ENCODE measurements around the gene LGALS9. TPM values are rescaled to one million over a fixed set of nuclear protein-coding genes. Genes with fewer than 3 reads are reported as not detected.

LGALS9 gene
- polyA plus RNA-seq: 30.0 TPM
- long read RNA-seq, donor 1, partial matches to known transcripts: 0 of 2 reads
- long read RNA-seq, donor 1, other reads (novel, unspliced or antisense): 0 of 2 reads
- long read RNA-seq, donor 2, transcript LGALS9-201 (10 exons, 3,018 nt): major isoform, 5 of 11 reads
- long read RNA-seq, donor 2, partial matches to known transcripts: 0 of 11 reads
- long read RNA-seq, donor 2, other reads (novel, unspliced or antisense): 0 of 11 reads
- long read RNA-seq, donor 3: 0 reads
- long read RNA-seq, donor 4, partial matches to known transcripts: 0 of 1 reads
- long read RNA-seq, donor 4, other reads (novel, unspliced or antisense): 0 of 1 reads
- long read RNA-seq, donor 5, transcript LGALS9-203 (11 exons, 3,114 nt): major isoform, 7 of 10 reads
- long read RNA-seq, donor 5, partial matches to known transcripts: 0 of 10 reads
- long read RNA-seq, donor 5, other reads (novel, unspliced or antisense): 0 of 10 reads
- long read RNA-seq, donor 6, partial matches to known transcripts: 0 of 3 reads
- long read RNA-seq, donor 6, other reads (novel, unspliced or antisense): 0 of 3 reads
- long read RNA-seq, donor 7, partial matches to known transcripts: 10 of 18 reads
- long read RNA-seq, donor 7, other reads (novel, unspliced or antisense): 0 of 18 reads
- long read RNA-seq, donor 8, transcript LGALS9-201 (10 exons, 3,018 nt): major isoform, 5 of 13 reads
- long read RNA-seq, donor 8, transcript LGALS9-203 (11 exons, 3,114 nt): major isoform, 5 of 13 reads
- long read RNA-seq, donor 8, partial matches to known transcripts: 0 of 13 reads
- long read RNA-seq, donor 8, other reads (novel, unspliced or antisense): 0 of 13 reads
- long read RNA-seq, donor 9, partial matches to known transcripts: 0 of 1 reads
- long read RNA-seq, donor 9, other reads (novel, unspliced or antisense): 0 of 1 reads
- long read RNA-seq, donor 10, partial matches to known transcripts: 0 of 6 reads
- long read RNA-seq, donor 10, other reads (novel, unspliced or antisense): 0 of 6 reads
- long read RNA-seq, donor 11, partial matches to known transcripts: 9 of 14 reads
- long read RNA-seq, donor 11, other reads (novel, unspliced or antisense): 0 of 14 reads

DNA sequence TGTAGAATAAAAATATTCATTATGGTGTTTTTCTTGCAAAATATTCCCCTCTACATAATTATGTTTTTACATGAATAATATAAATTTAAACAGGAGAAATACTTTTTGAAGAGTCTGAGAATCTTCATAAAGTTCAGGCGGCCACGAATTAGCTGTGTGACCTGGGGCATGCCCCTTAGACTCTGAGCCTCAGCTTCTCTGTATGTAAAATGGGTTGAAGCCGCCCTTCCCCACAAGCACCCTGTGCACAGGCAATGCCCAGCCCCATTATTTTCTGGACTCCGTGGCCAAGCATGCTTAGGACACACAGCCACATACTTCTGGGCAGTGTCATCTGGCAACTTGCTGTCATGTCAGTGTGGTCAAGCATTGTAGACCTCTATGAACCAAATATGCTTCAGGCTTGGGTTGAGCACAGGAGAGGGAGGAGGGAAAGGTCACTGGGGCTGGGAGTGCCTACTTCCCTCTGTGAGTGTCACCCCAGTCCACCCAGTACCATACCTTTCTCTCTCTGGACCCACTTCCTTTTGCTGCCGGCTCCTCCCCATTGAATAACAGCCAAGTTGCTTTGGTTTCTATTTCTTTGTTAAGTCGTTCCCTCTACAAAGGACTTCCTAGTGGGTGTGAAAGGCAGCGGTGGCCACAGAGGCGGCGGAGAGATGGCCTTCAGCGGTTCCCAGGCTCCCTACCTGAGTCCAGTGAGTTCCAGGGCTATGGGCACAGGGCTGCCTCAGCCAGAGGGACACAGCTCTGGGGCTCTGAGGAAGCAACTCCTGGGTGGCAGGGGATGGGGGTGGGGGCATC is at the start of gene LGALS9:
LGALS9 (plus strand) TSS at position 582 of the 804 bp plus-strand sequence; CDS start at position 660, 78 bp downstream.
- no peaks in the 10 kb centered on the region for H3K9me3 ChIP-seq (ENCODE audit: control insufficient read depth, low read depth, low read length)
- peak in 1 of 2 donors; percentile 43 for DNase-seq
- peaks cover 10% of the 10 kb centered on the region for H3K36me3 ChIP-seq (ENCODE audit: control insufficient read depth, insufficient read depth, low read length)
- no peak within 1 kb of the TSS for H3K27ac ChIP-seq (ENCODE audit: low read length)
- WGBS (ENCODE audit: insufficient coverage, low lambda C conversion rate): no CpG with 5 or more reads among the region's 10 CpGs
- peak within 1 kb of the TSS; percentile 7 for H3K4me3 ChIP-seq (ENCODE audit: low read length)
- no peaks in the 10 kb centered on the region for H3K27me3 ChIP-seq (ENCODE audit: control insufficient read depth, insufficient read depth, low read length)
- no peaks in the 10 kb centered on the region for H3K4me1 ChIP-seq (ENCODE audit: control insufficient read depth, insufficient read depth, low read length)

DNA sequence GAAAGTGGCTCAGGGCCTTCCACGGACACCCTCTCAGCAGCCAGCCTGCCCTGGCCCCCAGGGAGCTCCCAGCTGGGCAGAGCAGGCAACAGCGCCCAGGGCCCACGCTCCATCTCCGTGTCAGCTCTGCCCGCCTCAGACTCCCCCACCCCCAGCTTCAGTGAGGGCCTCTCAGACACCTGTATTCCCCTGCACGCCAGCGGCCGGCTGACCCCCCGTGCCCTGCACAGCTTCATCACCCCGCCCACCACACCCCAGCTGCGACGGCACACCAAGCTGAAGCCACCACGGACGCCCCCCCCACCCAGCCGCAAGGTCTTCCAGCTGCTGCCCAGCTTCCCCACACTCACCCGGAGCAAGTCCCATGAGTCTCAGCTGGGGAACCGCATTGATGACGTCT is 48.3 kb upstream of the LGALS9 start:
- Histone ChIP-seq H3K9me3 (ENCODE audit: control insufficient read depth, low read depth, low read length) (no peaks in the 10 kb centered on the region), H3K4me1 (ENCODE audit: control insufficient read depth, insufficient read depth, low read length) (peaks cover 47% of the 10 kb centered on the region), H3K36me3 (ENCODE audit: control insufficient read depth, insufficient read depth, low read length) (peaks cover 38% of the 10 kb centered on the region), H3K4me3 (ENCODE audit: low read length) (no peak overlapping the region), H3K27ac (ENCODE audit: low read length) (no peak overlapping the region), H3K27me3 (ENCODE audit: control insufficient read depth, insufficient read depth, low read length) (no peaks in the 10 kb centered on the region)
- no CpG with 5 or more reads among the region's 18 CpGs for WGBS (ENCODE audit: insufficient coverage, low lambda C conversion rate)
- DNase-seq: no peak

- Histone ChIP-seq H3K27ac (ENCODE audit: low read length) (peak overlapping the region; percentile 39), H3K36me3 (ENCODE audit: control insufficient read depth, insufficient read depth, low read length) (peaks cover 52% of the 10 kb centered on the region), H3K9me3 (ENCODE audit: control insufficient read depth, low read depth, low read length) (no peaks in the 10 kb centered on the region), H3K27me3 (ENCODE audit: control insufficient read depth, insufficient read depth, low read length) (no peaks in the 10 kb centered on the region), H3K4me1 (ENCODE audit: control insufficient read depth, insufficient read depth, low read length) (peaks cover 23% of the 10 kb centered on the region), H3K4me3 (ENCODE audit: low read length) (no peak overlapping the region)
- no peak for DNase-seq
- no CpG with 5 or more reads among the region's 9 CpGs for WGBS (ENCODE audit: insufficient coverage, low lambda C conversion rate)
Measured at GRCh38 chr17:27585153-27585681, 45.8 kb upstream of the LGALS9 start.

DNA sequence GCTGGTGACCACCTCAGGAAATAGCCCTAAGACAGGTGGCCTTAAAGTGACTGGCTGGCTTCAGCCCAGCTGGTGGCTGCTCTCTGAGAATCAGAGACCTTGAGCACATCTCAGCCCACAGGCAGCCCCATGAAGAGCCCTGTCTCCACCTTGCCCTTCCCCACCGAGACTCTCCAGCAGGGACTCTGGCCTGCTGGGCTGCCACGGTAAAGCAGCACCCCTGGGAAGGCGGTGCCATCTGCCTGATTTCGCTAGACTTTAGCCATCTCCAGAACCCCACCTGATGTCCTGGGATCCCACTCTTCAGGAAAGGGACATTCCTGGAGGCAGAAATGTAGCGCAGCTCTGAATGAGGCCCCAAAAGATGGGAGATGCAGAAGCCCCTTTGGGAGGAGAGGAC is 45.2 kb upstream of the LGALS9 start:
- no peak for DNase-seq
- H3K27ac ChIP-seq (ENCODE audit: low read length): peak overlapping the region; percentile 60
- H3K9me3 ChIP-seq (ENCODE audit: control insufficient read depth, low read depth, low read length): no peaks in the 10 kb centered on the region
- H3K36me3 ChIP-seq (ENCODE audit: control insufficient read depth, insufficient read depth, low read length): peaks cover 52% of the 10 kb centered on the region
- H3K27me3 ChIP-seq (ENCODE audit: control insufficient read depth, insufficient read depth, low read length): no peaks in the 10 kb centered on the region
- no peak overlapping the region for H3K4me3 ChIP-seq (ENCODE audit: low read length)
- H3K4me1 ChIP-seq (ENCODE audit: control insufficient read depth, insufficient read depth, low read length): peaks cover 21% of the 10 kb centered on the region
- WGBS (ENCODE audit: insufficient coverage, low lambda C conversion rate): no CpG with 5 or more reads among the region's 5 CpGs

DNA sequence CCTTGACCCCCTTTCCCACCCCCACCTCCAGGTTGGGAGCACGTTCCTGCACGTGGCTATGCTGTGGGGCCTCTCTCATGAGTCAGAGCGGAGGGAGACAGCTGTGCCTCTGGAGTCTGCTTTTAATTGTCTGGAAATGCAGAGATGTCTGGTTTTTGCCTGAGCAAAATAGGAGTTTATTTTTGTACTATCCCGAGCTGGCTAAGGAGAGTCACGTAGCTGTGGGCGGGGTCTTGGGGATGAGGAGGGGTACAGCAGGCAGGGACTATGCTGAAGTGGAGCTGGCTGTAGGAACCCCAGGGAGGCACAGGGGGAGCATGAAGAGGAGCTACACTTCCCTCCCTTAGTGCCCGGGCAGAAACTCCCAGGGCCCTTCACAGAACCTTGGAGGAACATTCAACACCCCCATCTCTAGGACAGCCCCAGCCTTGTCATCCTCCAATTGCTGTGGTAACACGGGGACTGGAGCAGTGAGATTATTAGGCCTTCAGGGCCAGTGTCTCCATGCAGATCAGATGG is 44.7 kb upstream of the LGALS9 start:
- WGBS (ENCODE audit: insufficient coverage, low lambda C conversion rate): no CpG with 5 or more reads among the region's 8 CpGs

GRCh38 chr17:27588354-27588753 is 42.6 kb upstream of the LGALS9 start:
- H3K9me3 ChIP-seq (ENCODE audit: control insufficient read depth, low read depth, low read length): no peaks in the 10 kb centered on the region
- no peaks in the 10 kb centered on the region for H3K27me3 ChIP-seq (ENCODE audit: control insufficient read depth, insufficient read depth, low read length)
- DNase-seq: no peak
- WGBS (ENCODE audit: insufficient coverage, low lambda C conversion rate): no CpG with 5 or more reads among the region's 15 CpGs
- no peak overlapping the region for H3K4me3 ChIP-seq (ENCODE audit: low read length)
- peaks cover 65% of the 10 kb centered on the region for H3K36me3 ChIP-seq (ENCODE audit: control insufficient read depth, insufficient read depth, low read length)
- peaks cover 21% of the 10 kb centered on the region for H3K4me1 ChIP-seq (ENCODE audit: control insufficient read depth, insufficient read depth, low read length)
- H3K27ac ChIP-seq (ENCODE audit: low read length): no peak overlapping the region

More for the DNA sequence above, 44.7 kb upstream of the LGALS9 start:
- H3K9me3 ChIP-seq (ENCODE audit: control insufficient read depth, low read depth, low read length): no peaks in the 10 kb centered on the region
- peak overlapping the region; percentile 60 for H3K27ac ChIP-seq (ENCODE audit: low read length)
- peaks cover 21% of the 10 kb centered on the region for H3K4me1 ChIP-seq (ENCODE audit: control insufficient read depth, insufficient read depth, low read length)
- H3K36me3 ChIP-seq (ENCODE audit: control insufficient read depth, insufficient read depth, low read length): peaks cover 56% of the 10 kb centered on the region
- no peaks in the 10 kb centered on the region for H3K27me3 ChIP-seq (ENCODE audit: control insufficient read depth, insufficient read depth, low read length)
- no peak overlapping the region for H3K4me3 ChIP-seq (ENCODE audit: low read length)
- peak in 1 of 2 donors; percentile 53 for DNase-seq

DNA sequence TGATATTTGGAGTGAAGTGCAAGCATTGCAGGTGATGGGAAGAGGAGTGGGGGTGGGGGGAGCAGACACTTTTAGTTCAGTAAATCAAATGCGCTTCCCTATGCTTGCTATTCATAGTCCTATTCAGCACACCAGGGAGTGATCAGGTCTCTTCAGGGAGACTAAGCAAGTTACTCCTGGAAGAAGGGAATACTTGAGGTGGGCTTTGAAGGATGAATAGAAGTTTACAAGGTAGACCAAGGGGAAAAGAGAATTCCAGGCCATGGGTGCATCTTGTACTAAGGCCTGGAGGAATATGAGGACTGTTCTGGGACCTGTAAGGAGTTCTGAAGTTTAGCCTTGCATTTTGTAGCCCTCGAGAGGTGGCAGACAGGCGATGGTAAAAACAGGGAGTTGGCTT is 40.1 kb upstream of the LGALS9 start:
- no CpG with 5 or more reads among the region's 3 CpGs for WGBS (ENCODE audit: insufficient coverage, low lambda C conversion rate)
- Histone ChIP-seq H3K4me1 (ENCODE audit: control insufficient read depth, insufficient read depth, low read length) (peaks cover 7% of the 10 kb centered on the region), H3K27ac (ENCODE audit: low read length) (no peak overlapping the region), H3K27me3 (ENCODE audit: control insufficient read depth, insufficient read depth, low read length) (no peaks in the 10 kb centered on the region), H3K36me3 (ENCODE audit: control insufficient read depth, insufficient read depth, low read length) (peaks cover 76% of the 10 kb centered on the region), H3K4me3 (ENCODE audit: low read length) (no peak overlapping the region), H3K9me3 (ENCODE audit: control insufficient read depth, low read depth, low read length) (no peaks in the 10 kb centered on the region)
- DNase-seq: no peak

DNA sequence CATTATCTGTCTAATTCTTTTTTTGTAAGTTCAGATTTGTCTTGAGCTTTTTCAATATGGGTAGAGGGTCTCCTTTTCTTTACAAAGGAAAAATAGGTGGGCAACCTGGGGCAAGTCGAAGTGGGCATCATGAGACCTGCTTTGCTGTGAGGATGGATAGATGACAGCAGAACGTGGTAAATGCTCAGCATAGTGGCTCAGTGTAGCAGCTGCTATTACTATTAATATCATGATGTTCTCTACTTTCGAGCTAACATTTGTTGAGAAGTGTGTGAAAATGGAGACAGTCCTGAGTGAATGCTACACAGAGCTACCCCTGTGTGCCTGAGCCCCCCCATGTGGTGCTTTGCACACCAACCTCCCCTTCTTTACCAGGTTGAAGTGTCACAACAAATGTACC is 39.0 kb upstream of the LGALS9 start:
- H3K27ac ChIP-seq (ENCODE audit: low read length): no peak overlapping the region
- H3K4me1 ChIP-seq (ENCODE audit: control insufficient read depth, insufficient read depth, low read length): no peaks in the 10 kb centered on the region
- H3K36me3 ChIP-seq (ENCODE audit: control insufficient read depth, insufficient read depth, low read length): peaks cover 77% of the 10 kb centered on the region
- DNase-seq: no peak
- no peaks in the 10 kb centered on the region for H3K9me3 ChIP-seq (ENCODE audit: control insufficient read depth, low read depth, low read length)
- H3K4me3 ChIP-seq (ENCODE audit: low read length): no peak overlapping the region
- no CpG with 5 or more reads among the region's 3 CpGs for WGBS (ENCODE audit: insufficient coverage, low lambda C conversion rate)
- H3K27me3 ChIP-seq (ENCODE audit: control insufficient read depth, insufficient read depth, low read length): no peaks in the 10 kb centered on the region

DNA sequence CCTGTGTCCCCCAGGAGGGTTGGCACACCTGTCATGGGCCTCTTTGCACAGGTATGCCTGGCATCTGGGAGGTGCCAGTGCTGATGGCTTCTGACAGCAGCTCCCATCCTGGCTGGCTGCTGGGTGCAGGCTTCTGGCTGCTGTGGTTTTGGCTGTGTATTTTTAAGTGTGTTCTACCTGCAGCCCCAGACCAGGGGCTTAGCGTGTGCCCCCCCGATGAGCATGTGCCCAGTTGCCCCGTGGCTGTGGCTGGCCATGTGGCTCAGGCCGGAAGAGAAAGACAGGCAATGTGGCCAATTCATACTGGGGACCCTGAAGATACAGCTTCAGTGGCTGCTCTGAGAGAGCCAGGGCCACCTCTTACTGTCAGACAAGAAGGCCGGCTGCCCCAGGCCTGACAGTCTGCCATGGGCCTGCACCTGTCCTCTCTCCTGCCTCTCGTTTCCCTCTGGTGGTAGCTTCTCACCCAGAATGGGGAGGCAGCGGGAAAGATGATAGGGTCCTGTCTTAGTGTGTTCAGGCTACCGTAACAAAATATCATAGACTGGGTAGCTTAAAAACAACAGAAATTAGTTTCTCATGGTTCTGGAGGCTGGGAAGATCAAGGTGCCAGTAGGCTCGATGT is 37.6 kb upstream of the LGALS9 start:
- Histone ChIP-seq H3K27ac (ENCODE audit: low read length) (no peak overlapping the region), H3K4me3 (ENCODE audit: low read length) (no peak overlapping the region), H3K4me1 (ENCODE audit: control insufficient read depth, insufficient read depth, low read length) (no peaks in the 10 kb centered on the region), H3K27me3 (ENCODE audit: control insufficient read depth, insufficient read depth, low read length) (no peaks in the 10 kb centered on the region), H3K36me3 (ENCODE audit: control insufficient read depth, insufficient read depth, low read length) (peaks cover 77% of the 10 kb centered on the region), H3K9me3 (ENCODE audit: control insufficient read depth, low read depth, low read length) (no peaks in the 10 kb centered on the region)
- no peak for DNase-seq
- WGBS (ENCODE audit: insufficient coverage, low lambda C conversion rate): no CpG with 5 or more reads among the region's 9 CpGs
